Mucosa of descending colon (tissue), 3 donors: ENCODE results near the gene TMEM141. TPM values are rescaled to one million over a fixed set of nuclear protein-coding genes. Genes with fewer than 3 reads are reported as not detected.
A peak's percentile ranks its signal among the peaks of the same experiment; 100 is the strongest.
"Not testable (repeated sequence)": the region's sequence is repeated elsewhere in the genome, so short reads cannot be mapped to it uniquely, and the experiment has no call there.

Source experiments
- ATAC-seq: fragments of 200-7000 bp; cut with Tn5 transposase; one replicate; pipeline ENCODE4 v1.9.1; 2020; ENCODE audit warnings: mild to moderate bottlenecking, moderate library complexity
- DNase-seq, 3 donors: peaks; one replicate each; pipeline ENCODE4 v3.0.0-alpha.2; 2020
- H3K36me3 ChIP-seq: fragments of 200-600 bp; one replicate; pipeline ENCODE4 v1.8.0; 2021; ENCODE audit warnings: low read depth, mild to moderate bottlenecking
- H3K4me1 ChIP-seq: fragments of 200-600 bp; one replicate; pipeline ENCODE4 v1.8.0; 2021; ENCODE audit warnings: low read depth, mild to moderate bottlenecking
- H3K4me3 ChIP-seq: fragments of 200-600 bp; one replicate; pipeline ENCODE4 v1.8.0; 2021; ENCODE audit warnings: mild to moderate bottlenecking
- H3K9me3 ChIP-seq: fragments of 200-600 bp; one replicate; pipeline ENCODE4 v1.8.0; 2021; ENCODE audit warnings: mild to moderate bottlenecking
- CTCF ChIP-seq: fragments of 200-600 bp; IDR thresholded peaks from one replicate; pipeline ENCODE4 v1.8.0; 2022; ENCODE audit warnings: antibody characterized with exemption, mild to moderate bottlenecking
- intact Hi-C, 2 donors: fragments of 100-400 bp; cut with DNase I in 1 of 2; cut with micrococcal nuclease in 1 of 2; formaldehyde crosslinking; loops; one replicate each; pipeline versions ENCODE4 v1.11.0 to v1.11.1; 2022; cut with DNase I, micrococcal nuclease
- total RNA-seq, 3 donors: library from RNA; stranded (reverse); fragmentation: NEBNext Ultra II Directional in 2 of 3; extraction: Animal tissue kit (Norgen Biotek cat#: 25700) in 2 of 3; gene quantifications; one replicate each; pipeline versions ENCODE4 v1.2.1 to v1.2.4, GENCODE V29; 2021 to 2023
- donor health status: DM: no; HTN: no; CAD: no; lungs with moderate emphysema.
- donor health status: DM: no; HTN: no; CAD: no.
- donor health status: DM: no; HTN: yes; CAD: no.

Gene TMEM141
- total RNA-seq, 3 donors from 2014 or later = 110 to 373 (median 127) TPM

- H3K36me3 ChIP-seq = peaks cover 3% of the 10 kb centered on the region
- intact Hi-C loops = no loop called here
- no peak overlapping the region for H3K4me3 ChIP-seq
- DNase-seq = peak; percentile 69 to 71 (median 71)
- peaks cover 51% of the 10 kb centered on the region for H3K4me1 ChIP-seq
- H3K9me3 ChIP-seq = no peaks in the 10 kb centered on the region
- ATAC-seq = no peak
- TF ChIP-seq CTCF = no peak
These were observed 1.4 kb downstream of the TMEM141 start for GRCh38 chr9:136792321-136793085.

- TF ChIP-seq CTCF = no peak
- peak; percentile 62 to 71 (median 69) for DNase-seq
- intact Hi-C loops = no loop called here
- Histone ChIP-seq H3K36me3 (peaks cover 3% of the 10 kb centered on the region), H3K4me1 (peaks cover 49% of the 10 kb centered on the region), H3K9me3 (no peaks in the 10 kb centered on the region), H3K4me3 (no peak overlapping the region)
- peak; percentile 0 for ATAC-seq
These were observed 2.2 kb downstream of the TMEM141 start for GRCh38 chr9:136793086-136793946.

GRCh38 chr9:136794281-136794999, 3.3 kb downstream of the TMEM141 start:
- ATAC-seq (no peak), DNase-seq (no peak)
- peaks cover 3% of the 10 kb centered on the region for H3K36me3 ChIP-seq
- peaks cover 57% of the 10 kb centered on the region for H3K4me1 ChIP-seq
- intact Hi-C loops = no loop called here
- TF ChIP-seq CTCF = no peak
- no peak overlapping the region for H3K4me3 ChIP-seq
- H3K9me3 ChIP-seq = no peaks in the 10 kb centered on the region

GRCh38 chr9:136795000-136795348, 3.8 kb downstream of the TMEM141 start:
- Histone ChIP-seq H3K4me1 (peaks cover 57% of the 10 kb centered on the region), H3K9me3 (no peaks in the 10 kb centered on the region), H3K36me3 (peaks cover 3% of the 10 kb centered on the region), H3K4me3 (no peak overlapping the region)
- no peak for TF ChIP-seq CTCF
- DNase-seq (no peak), ATAC-seq (no peak)
- intact Hi-C loops = no loop called here

GRCh38 chr9:136796238-136796774, 5.2 kb downstream of the TMEM141 start, which contains the start of gene CCDC183:
Gene CCDC183, plus strand, starts transcription at chr9:136796338. Its CDS starts 60 bp downstream, at chr9:136796398.
- ATAC-seq (no peak), DNase-seq (no peak)
- H3K36me3 ChIP-seq = no peaks in the 10 kb centered on the region
- no peak within 1 kb of the TSS for H3K4me3 ChIP-seq
- intact Hi-C loops = no loop called here
- no peak for TF ChIP-seq CTCF
- H3K9me3 ChIP-seq = no peaks in the 10 kb centered on the region
- H3K4me1 ChIP-seq = peaks cover 60% of the 10 kb centered on the region

- H3K9me3 ChIP-seq, H3K4me3 ChIP-seq, intact Hi-C loops, DNase-seq, H3K36me3 ChIP-seq, ATAC-seq: not testable (repeated sequence)
- peaks cover 59% of the 10 kb centered on the region for H3K4me1 ChIP-seq
These were observed 5.7 kb downstream of the TMEM141 start for GRCh38 chr9:136796775-136797347.
